B cell (primary cell): ENCODE data around the gene ZNF175. TPM values are rescaled to one million over a fixed set of nuclear protein-coding genes. Genes with fewer than 3 reads are reported as not detected.

Experiments used
- ATAC-seq: fragments of 200-7000 bp; cut with Tn5 transposase; one replicate; pipeline ENCODE4 v1.10.0; 2021; ENCODE audit warnings: low read depth, mild to moderate bottlenecking, moderate number of reproducible peaks, moderate library complexity
- CTCF ChIA-PET: fragments of 350-600 bp; sonication (Branson Sonifier 250); formaldehyde crosslinking; loops from one replicate; lab custom pipeline; 2021; ENCODE audit warnings: antibody characterized with exemption, inconsistent platforms; lab: Charles Lee
- POLR2A ChIA-PET: fragments of 350-600 bp; sonication (Branson Sonifier 250); formaldehyde crosslinking; loops from one replicate; lab custom pipeline; 2021; ENCODE audit warnings: antibody characterized with exemption; lab: Charles Lee
- DNase-seq: peaks from one replicate; pipeline ENCODE4 v3.0.0; 2013
- H2AFZ ChIP-seq: 2 replicates; pipeline ENCODE4 v1.6.1; 2012; ENCODE audit warnings: mild to moderate bottlenecking, low read depth, low read length; ENCODE audit not compliant: insufficient read depth, poor library complexity, severe bottlenecking
- H3K27ac ChIP-seq, 2 donors: 1 replicate in 1 of 2; 2 replicates in 1 of 2; pipeline ENCODE4 v1.5.1; 2012 to 2013; ENCODE audit warnings: low read length in 2 of 2, mild to moderate bottlenecking in 2 of 2, moderate library complexity in 1 of 2
- H3K27me3 ChIP-seq, 4 experiments: fragments of 200-600 bp in 1 of 4; sonication (generic) in 1 of 4; replicated peaks in 1 of 4; 1 replicate in 2 of 4; 2 replicates in 2 of 4; pipeline versions ENCODE4 v1.6.1 to v1.7.0; 2013 to 2016; ENCODE audit warnings: low read length in 3 of 4, mild to moderate bottlenecking in 2 of 4, mixed read lengths in 1 of 4, moderate library complexity in 1 of 4; ENCODE audit not compliant: insufficient read depth in 4 of 4, control insufficient read depth in 3 of 4; ENCODE audit errors: control extremely low read depth in 1 of 4
- H3K36me3 ChIP-seq, 2 experiments: replicated peaks in 1 of 2; 1 replicate in 1 of 2; 2 replicates in 1 of 2; pipeline versions ENCODE4 v1.6.1 to v1.7.1; 2013; ENCODE audit warnings: low read length in 1 of 2; ENCODE audit not compliant: insufficient read depth in 2 of 2, control insufficient read depth in 1 of 2; ENCODE audit errors: control extremely low read depth in 1 of 2, extremely low read depth in 1 of 2
- H3K4me1 ChIP-seq, 2 donors: fragments of 200-600 bp in 1 of 2; sonication (generic) in 1 of 2; 1 replicate in 1 of 2; 2 replicates in 1 of 2; pipeline versions ENCODE4 v1.5.1 to v1.6.1; 2013 to 2017; ENCODE audit warnings: low read length in 2 of 2; ENCODE audit not compliant: control insufficient read depth in 2 of 2, insufficient read depth in 2 of 2
- H3K4me2 ChIP-seq: replicated peaks from 2 replicates; pipeline ENCODE3; 2012; ENCODE audit warnings: mild to moderate bottlenecking, low read depth, low read length; ENCODE audit not compliant: poor library complexity, severe bottlenecking
- H3K4me3 ChIP-seq, 5 experiments: fragments of 200-600 bp in 1 of 5; sonication (generic) in 1 of 5; 1 replicate in 3 of 5; 2 replicates in 2 of 5; pipeline versions ENCODE4 v1.5.1 to v1.7.0; 2011 to 2016; ENCODE audit warnings: low read length in 4 of 5, mild to moderate bottlenecking in 4 of 5, low read depth in 2 of 5, control low read depth in 1 of 5, moderate library complexity in 1 of 5; ENCODE audit not compliant: insufficient read depth in 1 of 5; ENCODE audit errors: control extremely low read depth in 1 of 5, extremely low read depth in 1 of 5
- H3K79me2 ChIP-seq: fragments of 200-600 bp; sonication (generic); one replicate; pipeline ENCODE4 v1.6.0; 2016; ENCODE audit warnings: low read length; ENCODE audit not compliant: control insufficient read depth, insufficient read depth
- H3K9ac ChIP-seq: fragments of 200-600 bp; sonication (generic); 2 replicates; pipeline ENCODE4 v1.6.1; 2017; ENCODE audit warnings: mild to moderate bottlenecking, low read length, moderate library complexity
- H3K9me3 ChIP-seq, 3 donors: one replicate each; pipeline versions ENCODE4 v1.6.1 to v1.7.1; 2013; ENCODE audit warnings: low read length in 2 of 3; ENCODE audit not compliant: control insufficient read depth in 2 of 3, insufficient read depth in 1 of 3; ENCODE audit errors: control extremely low read depth in 1 of 3
- H4K20me1 ChIP-seq: 2 replicates; pipeline ENCODE4 v1.6.0; 2012; ENCODE audit warnings: mild to moderate bottlenecking, low read length; ENCODE audit not compliant: insufficient read depth, control insufficient read depth, poor library complexity, severe bottlenecking
- H3K27ac Mint-ChIP-seq: one replicate; pipeline ENCODE4 v1.8.0; 2021; ENCODE audit warnings: mixed read lengths
- H3K27me3 Mint-ChIP-seq: one replicate; pipeline ENCODE4 v1.8.0; 2021; ENCODE audit warnings: mixed read lengths
- H3K4me1 Mint-ChIP-seq: one replicate; pipeline ENCODE4 v1.8.0; 2021; ENCODE audit warnings: mixed read lengths
- H3K4me3 Mint-ChIP-seq: one replicate; pipeline ENCODE4 v1.8.0; 2021; ENCODE audit warnings: mixed read lengths
- H3K9me3 Mint-ChIP-seq: one replicate; pipeline ENCODE4 v1.8.0; 2022; ENCODE audit warnings: mixed read lengths; ENCODE audit not compliant: insufficient read depth
- EZH2 ChIP-seq: IDR thresholded peaks from 2 replicates; pipeline ENCODE4 v1.6.1; 2012; ENCODE audit warnings: borderline replicate concordance, low read depth, mild to moderate bottlenecking, moderate library complexity, low read length; ENCODE audit not compliant: insufficient read depth, poor library complexity, severe bottlenecking
- WGBS: methylation state at CpG from one replicate; pipeline ENCODE4 v1.1.5; 2013; ENCODE audit warnings: missing lambda C conversion rate; ENCODE audit not compliant: insufficient coverage; 5-methylcytosine and 5-hydroxymethylcytosine counted together
- intact Hi-C: fragments of 100-400 bp; cut with micrococcal nuclease; formaldehyde crosslinking; loops from one replicate; pipeline ENCODE4 v1.10.0; 2022
- polyA plus RNA-seq: library from polyadenylated mRNA; depleted of rRNA; stranded (reverse); fragments of >200 nt; gene quantifications from 2 replicates; pipeline ENCODE4 v1.2.3, GENCODE V29; 2012
- total RNA-seq, 2 donors: library from RNA; stranded (reverse); fragments of 120-200 nt in 1 of 2; gene quantifications; 1 replicate in 1 of 2; 2 replicates in 1 of 2; pipeline versions ENCODE4 v1.2.3 to v1.2.4, GENCODE V29; 2013 to 2022
- TF ChIP-seq, protein P1 (sequence below): fragments of 200-600 bp; IDR thresholded peaks from one replicate; pipeline ENCODE4 v1.8.0; 2022; ENCODE audit warnings: antibody characterized with exemption, mild to moderate bottlenecking

ZNF175 gene
- total and polyA plus RNA-seq, 2 donors (not counting 1 experiment from before 2014, with no cell fraction given), result 4.6 to 31.3 TPM

DNA sequence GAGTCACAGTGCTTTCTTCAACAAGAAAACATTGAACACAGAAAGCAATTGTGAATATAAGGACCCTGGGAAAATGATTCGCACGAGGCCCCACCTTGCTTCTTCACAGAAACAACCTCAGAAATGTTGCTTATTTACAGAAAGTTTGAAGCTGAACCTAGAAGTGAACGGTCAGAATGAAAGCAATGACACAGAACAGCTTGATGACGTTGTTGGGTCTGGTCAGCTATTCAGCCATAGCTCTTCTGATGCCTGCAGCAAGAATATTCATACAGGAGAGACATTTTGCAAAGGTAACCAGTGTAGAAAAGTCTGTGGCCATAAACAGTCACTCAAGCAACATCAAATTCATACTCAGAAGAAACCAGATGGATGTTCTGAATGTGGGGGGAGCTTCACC, 15.7 kb downstream of the ZNF175 start:
- no peak for TF ChIP-seq EZH2
- TF ChIP-seq, protein P1, sequence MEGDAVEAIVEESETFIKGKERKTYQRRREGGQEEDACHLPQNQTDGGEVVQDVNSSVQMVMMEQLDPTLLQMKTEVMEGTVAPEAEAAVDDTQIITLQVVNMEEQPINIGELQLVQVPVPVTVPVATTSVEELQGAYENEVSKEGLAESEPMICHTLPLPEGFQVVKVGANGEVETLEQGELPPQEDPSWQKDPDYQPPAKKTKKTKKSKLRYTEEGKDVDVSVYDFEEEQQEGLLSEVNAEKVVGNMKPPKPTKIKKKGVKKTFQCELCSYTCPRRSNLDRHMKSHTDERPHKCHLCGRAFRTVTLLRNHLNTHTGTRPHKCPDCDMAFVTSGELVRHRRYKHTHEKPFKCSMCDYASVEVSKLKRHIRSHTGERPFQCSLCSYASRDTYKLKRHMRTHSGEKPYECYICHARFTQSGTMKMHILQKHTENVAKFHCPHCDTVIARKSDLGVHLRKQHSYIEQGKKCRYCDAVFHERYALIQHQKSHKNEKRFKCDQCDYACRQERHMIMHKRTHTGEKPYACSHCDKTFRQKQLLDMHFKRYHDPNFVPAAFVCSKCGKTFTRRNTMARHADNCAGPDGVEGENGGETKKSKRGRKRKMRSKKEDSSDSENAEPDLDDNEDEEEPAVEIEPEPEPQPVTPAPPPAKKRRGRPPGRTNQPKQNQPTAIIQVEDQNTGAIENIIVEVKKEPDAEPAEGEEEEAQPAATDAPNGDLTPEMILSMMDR, result no peak
- H3K27ac Mint-ChIP-seq, result no peak overlapping the region
- no peak for ATAC-seq
- H3K9me3 Mint-ChIP-seq, result peaks cover 7% of the 10 kb centered on the region
- intact Hi-C loops, result no loop called here
- H3K4me2 ChIP-seq, result no peak overlapping the region
- 70% methylated on average over 2 of the region's 4 CpGs for WGBS
- no peaks in the 10 kb centered on the region for H3K4me1 ChIP-seq
- CTCF ChIA-PET, result interaction anchor here (0.7 to 1.2 kb wide), 4 partner anchors 8 to 114 kb away, joined by 3 to 4 read pairs (median 3); no protein-coding TSS in a partner anchor
- POLR2A ChIA-PET, result no interaction called here
- no peaks in the 10 kb centered on the region for H3K79me2 ChIP-seq
- H3K9me3 ChIP-seq, result peaks cover 4 to 26% (median 22%) of the 10 kb centered on the region in 3 donors
- DNase-seq, result no peak
- no peak overlapping the region for H2AFZ ChIP-seq
- H3K36me3 ChIP-seq, result peaks cover 27 to 50% of the 10 kb centered on the region in 2 experiments
- H3K4me1 Mint-ChIP-seq, result no peaks in the 10 kb centered on the region
- H3K9ac ChIP-seq, result no peak overlapping the region
- no peak overlapping the region for H3K4me3 Mint-ChIP-seq
- no peak overlapping the region for H3K27ac ChIP-seq
- H4K20me1 ChIP-seq, result no peaks in the 10 kb centered on the region
- no peak overlapping the region for H3K4me3 ChIP-seq
- H3K27me3 ChIP-seq, result no peaks in the 10 kb centered on the region
- no peaks in the 10 kb centered on the region for H3K27me3 Mint-ChIP-seq

DNA sequence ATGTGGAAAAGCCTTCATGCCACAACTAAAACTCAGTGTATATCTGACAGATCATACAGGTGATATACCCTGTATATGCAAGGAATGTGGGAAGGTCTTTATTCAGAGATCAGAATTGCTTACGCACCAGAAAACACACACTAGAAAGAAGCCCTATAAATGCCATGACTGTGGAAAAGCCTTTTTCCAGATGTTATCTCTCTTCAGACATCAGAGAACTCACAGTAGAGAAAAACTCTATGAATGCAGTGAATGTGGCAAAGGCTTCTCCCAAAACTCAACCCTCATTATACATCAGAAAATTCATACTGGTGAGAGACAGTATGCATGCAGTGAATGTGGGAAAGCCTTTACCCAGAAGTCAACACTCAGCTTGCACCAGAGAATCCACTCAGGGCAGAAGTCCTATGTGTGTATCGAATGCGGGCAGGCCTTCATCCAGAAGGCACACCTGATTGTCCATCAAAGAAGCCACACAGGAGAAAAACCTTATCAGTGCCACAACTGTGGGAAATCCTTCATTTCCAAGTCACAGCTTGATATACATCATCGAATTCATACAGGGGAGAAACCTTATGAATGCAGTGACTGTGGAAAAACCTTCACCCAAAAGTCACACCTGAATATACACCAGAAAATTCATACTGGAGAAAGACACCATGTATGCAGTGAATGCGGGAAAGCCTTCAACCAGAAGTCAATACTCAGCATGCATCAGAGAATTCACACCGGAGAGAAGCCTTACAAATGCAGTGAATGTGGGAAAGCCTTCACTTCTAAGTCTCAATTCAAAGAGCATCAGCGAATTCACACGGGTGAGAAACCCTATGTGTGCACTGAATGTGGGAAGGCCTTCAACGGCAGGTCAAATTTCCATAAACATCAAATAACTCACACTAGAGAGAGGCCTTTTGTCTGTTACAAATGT, 16.4 kb downstream of the ZNF175 start:
- Histone ChIP-seq H3K79me2 (no peaks in the 10 kb centered on the region), H3K27me3 (no peaks in the 10 kb centered on the region), H4K20me1 (no peaks in the 10 kb centered on the region), H3K9me3 (peaks cover 4 to 26% (median 22%) of the 10 kb centered on the region in 3 donors), H2AFZ (no peak overlapping the region), H3K4me3 (no peak overlapping the region), H3K4me1 (no peaks in the 10 kb centered on the region), H3K27ac (no peak overlapping the region), H3K36me3 (peaks cover 26 to 47% of the 10 kb centered on the region in 2 experiments), H3K4me2 (no peak overlapping the region), H3K9ac (no peak overlapping the region)
- DNase-seq, result no peak
- ChIA-PET POLR2A (no interaction called here), CTCF (interaction anchor here (1.2 kb wide), 1 partner anchor 69 kb away, joined by 4 read pairs; no protein-coding TSS in a partner anchor)
- H3K9me3 Mint-ChIP-seq, result peaks cover 7% of the 10 kb centered on the region
- no peak overlapping the region for H3K27ac Mint-ChIP-seq
- H3K27me3 Mint-ChIP-seq, result no peaks in the 10 kb centered on the region
- H3K4me1 Mint-ChIP-seq, result no peaks in the 10 kb centered on the region
- ATAC-seq, result no peak
- 100% methylated on average over 2 of the region's 9 CpGs for WGBS
- TF ChIP-seq, protein P1, result no peak
- no peak for TF ChIP-seq EZH2
- no peak overlapping the region for H3K4me3 Mint-ChIP-seq
- intact Hi-C loops, result no loop called here
